ENCODE measurements around the gene CYP11A1. TPM values are rescaled to one million over a fixed set of nuclear protein-coding genes. Genes with fewer than 3 reads are reported as not detected.

CYP11A1 gene
- polyA plus RNA-seq, 3 donors, result not detected

DNA sequence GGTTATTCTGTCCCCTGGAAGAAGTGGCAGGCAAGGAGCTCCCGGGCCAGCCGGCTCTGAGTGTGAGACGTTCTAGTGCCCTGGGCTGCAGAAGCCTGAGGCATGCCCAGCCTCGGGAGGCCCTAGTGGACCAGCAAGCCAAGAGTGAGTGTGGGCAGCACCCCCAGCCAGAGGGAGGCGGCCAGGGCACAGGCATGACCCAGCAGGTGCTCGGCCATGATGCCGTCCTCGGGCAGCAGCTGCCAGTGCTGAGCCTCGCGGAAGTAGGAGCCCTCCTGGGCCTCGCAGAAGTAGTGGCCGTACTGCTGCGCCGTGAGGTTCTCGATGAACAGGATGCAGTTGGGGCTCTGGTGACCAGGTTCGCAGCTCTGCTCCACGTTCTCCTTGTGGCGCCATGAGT lies 43.1 kb upstream of the CYP11A1 start:
- 97% methylated on average over 18 of the region's 18 CpGs for WGBS (ENCODE audit: insufficient coverage)
- H3K27me3 ChIP-seq (ENCODE audit: control insufficient read depth in 2 of 2, insufficient read depth in 2 of 2, low read length in 2 of 2), result no peaks in the 10 kb centered on the region
- H3K4me1 ChIP-seq (ENCODE audit: control insufficient read depth in 1 of 2, insufficient read depth in 2 of 2, low read length in 2 of 2), result peaks cover 7 to 9% of the 10 kb centered on the region in 2 donors
- H3K27ac Mint-ChIP-seq, result no peak overlapping the region
- H3K36me3 ChIP-seq (replicated peaks in 1 of 2; ENCODE audit: control insufficient read depth in 1 of 2, insufficient read depth in 2 of 2, low read length in 2 of 2), result no peaks in the 10 kb centered on the region
- H4K20me1 ChIP-seq (ENCODE audit: insufficient read depth, low read length), result no peaks in the 10 kb centered on the region
- TF ChIP-seq CTCF (IDR thresholded peaks at IDR 0.05), result no peak
- no peak for DNase-seq
- no peak overlapping the region for H3K9ac ChIP-seq (ENCODE audit: insufficient read depth, low read length, poor library complexity, severe bottlenecking)
- no peaks in the 10 kb centered on the region for H3K9me3 Mint-ChIP-seq
- no peak overlapping the region for H3K4me3 ChIP-seq (replicated peaks in 1 of 3; ENCODE audit: low read depth in 2 of 3, low read length in 3 of 3)
- H3K9me3 ChIP-seq (replicated peaks in 1 of 2; ENCODE audit: control insufficient read depth in 1 of 2, insufficient read depth in 1 of 2, low read length in 2 of 2), result no peaks in the 10 kb centered on the region
- H3K4me3 Mint-ChIP-seq, result no peak overlapping the region
- H3K79me2 ChIP-seq (ENCODE audit: insufficient read depth, low read length), result no peaks in the 10 kb centered on the region
- intact Hi-C loops (cut with micrococcal nuclease), result no loop called here
- peaks cover 2% of the 10 kb centered on the region in 3 donors for H3K27me3 Mint-ChIP-seq (ENCODE audit: low read depth in 3 of 3)
- peaks cover 0 to 2% of the 10 kb centered on the region in 2 donors for H3K36me3 Mint-ChIP-seq
- peaks cover 11% of the 10 kb centered on the region for H3K4me1 Mint-ChIP-seq
- no peak overlapping the region for H2AFZ ChIP-seq (ENCODE audit: insufficient read depth, low read depth, low read length, poor library complexity, severe bottlenecking)
- no peak overlapping the region for H3K4me2 ChIP-seq (replicated peaks; ENCODE audit: extremely low read depth, low read length, poor library complexity, severe bottlenecking)
- no peak overlapping the region for H3K27ac ChIP-seq (ENCODE audit: low read depth in 1 of 2, low read length in 2 of 2)

DNA sequence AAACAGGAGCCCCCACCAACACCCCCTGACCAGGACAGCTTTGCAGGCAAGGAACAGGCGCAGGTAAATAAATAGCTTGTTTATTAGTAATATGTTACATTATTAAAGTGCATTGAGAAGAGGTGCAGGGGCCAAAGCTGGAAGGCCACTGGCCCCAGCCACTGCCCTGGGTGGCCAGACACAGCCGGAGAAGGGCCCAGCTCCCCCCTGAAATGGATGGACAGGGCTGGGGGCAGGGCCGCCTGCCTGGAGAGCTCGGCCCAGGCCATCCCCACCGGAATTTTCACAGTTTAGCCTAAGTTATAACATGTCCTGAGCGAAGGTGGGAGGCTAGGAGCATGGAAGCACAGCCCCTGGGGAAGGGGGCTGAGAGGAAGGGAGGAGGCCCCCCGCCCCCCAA lies 41.8 kb upstream of the CYP11A1 start:
- Histone ChIP-seq H3K27ac (ENCODE audit: low read depth in 1 of 2, low read length in 2 of 2) (no peak overlapping the region), H3K36me3 (replicated peaks in 1 of 2; ENCODE audit: control insufficient read depth in 1 of 2, insufficient read depth in 2 of 2, low read length in 2 of 2) (no peaks in the 10 kb centered on the region), H3K4me2 (replicated peaks; ENCODE audit: extremely low read depth, low read length, poor library complexity, severe bottlenecking) (no peak overlapping the region), H3K9me3 (replicated peaks in 1 of 2; ENCODE audit: control insufficient read depth in 1 of 2, insufficient read depth in 1 of 2, low read length in 2 of 2) (no peaks in the 10 kb centered on the region), H3K4me3 (replicated peaks in 1 of 3; ENCODE audit: low read depth in 2 of 3, low read length in 3 of 3) (no peak overlapping the region), H3K79me2 (ENCODE audit: insufficient read depth, low read length) (no peaks in the 10 kb centered on the region), H3K9ac (ENCODE audit: insufficient read depth, low read length, poor library complexity, severe bottlenecking) (no peak overlapping the region), H3K4me1 (ENCODE audit: control insufficient read depth in 1 of 2, insufficient read depth in 2 of 2, low read length in 2 of 2) (peaks cover 1 to 3% of the 10 kb centered on the region in 2 donors), H4K20me1 (ENCODE audit: insufficient read depth, low read length) (no peaks in the 10 kb centered on the region), H2AFZ (ENCODE audit: insufficient read depth, low read depth, low read length, poor library complexity, severe bottlenecking) (no peak overlapping the region), H3K27me3 (ENCODE audit: control insufficient read depth in 2 of 2, insufficient read depth in 2 of 2, low read length in 2 of 2) (no peaks in the 10 kb centered on the region)
- intact Hi-C loops (cut with micrococcal nuclease), result no loop called here
- H3K36me3 Mint-ChIP-seq, result no peaks in the 10 kb centered on the region
- DNase-seq, result no peak
- H3K9me3 Mint-ChIP-seq, result peaks cover 0 to 2% (median 0%) of the 10 kb centered on the region in 7 donors
- H3K4me3 Mint-ChIP-seq, result no peak overlapping the region
- H3K27ac Mint-ChIP-seq, result no peak overlapping the region
- no peak for TF ChIP-seq CTCF (IDR thresholded peaks at IDR 0.05)
- WGBS (ENCODE audit: insufficient coverage), result 97% methylated on average over 3 of the region's 7 CpGs
- H3K4me1 Mint-ChIP-seq, result peaks cover 3% of the 10 kb centered on the region
- H3K27me3 Mint-ChIP-seq (ENCODE audit: low read depth in 3 of 3), result peaks cover 2% of the 10 kb centered on the region in 3 donors
